K562 (cell line): ENCODE measurements around the gene SHISA6. TPM values are rescaled to one million over a fixed set of nuclear protein-coding genes. Genes with fewer than 3 reads are reported as not detected.

Experiments
- ATAC-seq: fragments of 200-7000 bp; cut with Tn5 transposase; 3 replicates; pipeline ENCODE4 v1.9.1; 2020; ENCODE audit warnings: moderate library complexity
- BruUV-seq: library from RNA; stranded (reverse); fragments of 400-500 nt; replicated peaks from 2 replicates; lab custom pipeline; 2021; lab: Mats Ljungman, UMichigan
- CTCF ChIA-PET: fragments of 300-600 bp; formaldehyde crosslinking; extraction: SDS; loops from one replicate; lab custom pipeline; 2021; ENCODE audit warnings: low intra/inter-chr PET ratio; lab: Yijun Ruan, JAX
- POLR2A ChIA-PET: fragments of 300-600, 350-650 bp; sonication (Branson Sonifier 250); formaldehyde crosslinking; extraction: SDS; loops from one replicate; lab custom pipeline; 2021; ENCODE audit warnings: antibody characterized with exemption, inconsistent platforms; lab: Yijun Ruan, JAX
- DNase-seq, 4 experiments: peaks; one replicate each; pipeline versions ENCODE4 v3.0.0 to v3.0.0-alpha.2; 2011 to 2018; ENCODE audit warnings: low spot score in 3 of 4, mixed read lengths in 3 of 4; ENCODE audit errors: extremely low read depth in 1 of 4
- FAIRE-seq: peaks from 2 replicates; lab custom pipeline; 2011; peaks lifted over from hg19 to GRCh38; lab: Jason Lieb, UNC
- H2AFZ ChIP-seq: 2 replicates; pipeline ENCODE4 v1.6.0; 2011; ENCODE audit warnings: low read depth, low read length, control low read depth, inconsistent platforms
- H3K27ac ChIP-seq: fragments of 200-600 bp; 3 replicates; pipeline ENCODE4 v1.8.0; 2011; ENCODE audit warnings: low read depth, mild to moderate bottlenecking, control low read depth, inconsistent platforms, low read length, moderate library complexity, mixed read lengths; ENCODE audit errors: extremely low read depth
- H3K27me3 ChIP-seq, 2 experiments: fragments of 300-600 bp in 1 of 2; 2 replicates in 1 of 2; 3 replicates in 1 of 2; pipeline versions ENCODE4 v1.6.0 to v1.8.0; 2011; ENCODE audit warnings: inconsistent platforms in 2 of 2, low read length in 2 of 2, mild to moderate bottlenecking in 1 of 2, mixed read lengths in 1 of 2, moderate library complexity in 1 of 2; ENCODE audit not compliant: control insufficient read depth in 2 of 2, insufficient read depth in 2 of 2
- H3K36me3 ChIP-seq: fragments of 300-600 bp; 3 replicates; pipeline ENCODE4 v1.8.0; 2011; ENCODE audit warnings: mild to moderate bottlenecking, low read length, inconsistent platforms; ENCODE audit not compliant: control insufficient read depth, insufficient read depth
- H3K4me1 ChIP-seq, 2 experiments: fragments of 200-600 bp in 1 of 2; replicated peaks in 1 of 2; 2 replicates in 1 of 2; 3 replicates in 1 of 2; pipeline versions ENCODE4 v1.5.1 to v1.8.0; 2011; ENCODE audit warnings: inconsistent platforms in 2 of 2, low read length in 2 of 2, mild to moderate bottlenecking in 1 of 2, mixed read lengths in 1 of 2, moderate library complexity in 1 of 2; ENCODE audit not compliant: control insufficient read depth in 2 of 2, insufficient read depth in 2 of 2
- H3K4me2 ChIP-seq: 2 replicates; pipeline ENCODE4 v1.6.1; 2011; ENCODE audit warnings: low read length, control low read depth, inconsistent platforms, mixed read lengths; ENCODE audit not compliant: insufficient read depth
- H3K4me3 ChIP-seq: fragments of 200-600 bp; sonication (generic), shearing (Covaris generic); 2 replicates; pipeline ENCODE4 v1.5.1; 2016; ENCODE audit warnings: control low read depth, inconsistent platforms
- H3K79me2 ChIP-seq: fragments of 200-600 bp; 3 replicates; pipeline ENCODE4 v1.8.0; 2011; ENCODE audit warnings: low read length, inconsistent platforms; ENCODE audit not compliant: control insufficient read depth, insufficient read depth
- H3K9ac ChIP-seq, 2 experiments: 2 replicates each; pipeline versions ENCODE4 v1.6.0 to v1.6.1; 2011; ENCODE audit warnings: low read depth in 2 of 2, low read length in 2 of 2, control low read depth in 1 of 2, inconsistent platforms in 1 of 2, mild to moderate bottlenecking in 1 of 2, mixed read lengths in 1 of 2; ENCODE audit not compliant: insufficient read depth in 1 of 2
- H3K9me1 ChIP-seq: one replicate; pipeline ENCODE4 v1.6.0; 2011; ENCODE audit warnings: inconsistent platforms, mild to moderate bottlenecking, low read length, moderate library complexity; ENCODE audit not compliant: control insufficient read depth, insufficient read depth
- H3K9me3 ChIP-seq: replicated peaks from 2 replicates; pipeline ENCODE4 v1.5.1; 2011; ENCODE audit warnings: low read depth, low read length, inconsistent platforms; ENCODE audit not compliant: control insufficient read depth, insufficient read depth
- H4K20me1 ChIP-seq: replicated peaks from 2 replicates; pipeline ENCODE4 v1.6.1; 2011; ENCODE audit warnings: low read length, inconsistent platforms, mixed read lengths; ENCODE audit not compliant: control insufficient read depth, insufficient read depth
- ASH1L ChIP-seq: fragments of 450-650 bp; IDR thresholded peaks from 2 replicates; pipeline ENCODE4 v1.6.1; 2018; ENCODE audit warnings: borderline replicate concordance, mild to moderate bottlenecking, low read depth; ENCODE audit not compliant: partially characterized antibody
- CCAR2 ChIP-seq: fragments of 200-400 bp; formaldehyde crosslinking; IDR thresholded peaks from 2 replicates; pipeline ENCODE4 v1.6.1; 2017; ENCODE audit warnings: mild to moderate bottlenecking, low read depth, low read length
- DACH1 ChIP-seq: fragments of 450-650 bp; IDR thresholded peaks from 2 replicates; pipeline ENCODE4 v1.6.1; 2018; ENCODE audit not compliant: partially characterized antibody
- HDAC3 ChIP-seq: fragments of 450-650 bp; IDR thresholded peaks from 2 replicates; pipeline ENCODE4 v1.6.1; 2018; ENCODE audit warnings: borderline replicate concordance, mild to moderate bottlenecking, moderate library complexity; ENCODE audit not compliant: partially characterized antibody
- PTRF ChIP-seq: fragments of 450-650 bp; IDR thresholded peaks from 2 replicates; pipeline ENCODE4 v1.6.1; 2016; ENCODE audit warnings: mild to moderate bottlenecking, missing genetic modification characterization, missing compliant biosample characterization
- ZBTB33 ChIP-seq: sonication (generic); formaldehyde crosslinking; IDR thresholded peaks from 2 replicates; pipeline ENCODE4 v1.8.1; 2023; ENCODE audit warnings: mild to moderate bottlenecking, missing genetic modification reagents
- ZNF518B ChIP-seq: fragments of 250-450 bp; sonication (Bioruptor Pico); IDR thresholded peaks from 2 replicates; pipeline ENCODE4 v1.5.0; 2021; ENCODE audit warnings: mild to moderate bottlenecking, moderate library complexity
- WGBS: fragments of 100-300 bp; shearing (Covaris generic); methylation state at CpG from one replicate; pipeline ENCODE4 v1.1.6; 2016; ENCODE audit warnings: low coverage, mixed read lengths; ENCODE audit not compliant: insufficient coverage; ENCODE audit errors: missing lambda C conversion rate; 5-methylcytosine and 5-hydroxymethylcytosine counted together
- in situ Hi-C: fragments of 300-500 bp; cut with MboI; formaldehyde crosslinking; loops from 4 replicates; pipeline ENCODE4 v1.15.0; 2018; ENCODE audit warnings: inconsistent platforms, mixed read lengths
- intact Hi-C: fragments of 100-400 bp; cut with micrococcal nuclease; formaldehyde crosslinking; loops from 2 replicates; pipeline ENCODE4 v1.14.2; 2022
- polyA plus RNA-seq, 8 experiments: library from polyadenylated mRNA; depleted of rRNA in 4 of 8; stranded (reverse) in 5 of 8; unstranded in 3 of 8; fragments of >200 nt; fragmentation: Nextera tagmentation in 2 of 8; fragmentation: Illumina TruSeq in 1 of 8; extraction: Ambion mirVana in 2 of 8; extraction: Trizol in 1 of 8; gene quantifications; 2 replicates each; pipeline versions ENCODE4 v1.2.1 to v1.2.3, GENCODE V29; 2011 to 2014; ENCODE audit warnings: inconsistent platforms in 1 of 8, missing spikeins in 1 of 8
- total RNA-seq, 7 experiments: library from RNA; depleted of rRNA in 6 of 7; stranded (reverse); fragments of >200 nt in 6 of 7; fragmentation: Illumina TruSeq in 2 of 7; extraction: Trizol in 2 of 7; gene quantifications; 2 replicates each; pipeline versions ENCODE4 v1.2.1 to v1.2.3, GENCODE V29; 2011 to 2021; ENCODE audit warnings: low replicate concordance in 1 of 7
- TF ChIP-seq, protein P1 (sequence below), 2 experiments: IDR thresholded peaks; 2 replicates each; pipeline ENCODE4 v1.6.1; 2011; ENCODE audit warnings: borderline replicate concordance in 1 of 2, control low read depth in 1 of 2, low read depth in 1 of 2, low read length in 1 of 2, mild to moderate bottlenecking in 1 of 2, mixed read lengths in 1 of 2, moderate library complexity in 1 of 2; ENCODE audit not compliant: insufficient read depth in 1 of 2, insufficient read length in 1 of 2, poor library complexity in 1 of 2, severe bottlenecking in 1 of 2; ENCODE audit errors: extremely low read depth in 1 of 2
- TF ChIP-seq, protein P2 (sequence below), 3 experiments: fragments of 200-800 bp in 1 of 3; sonication (Bioruptor generic) in 1 of 3; sonication (generic) in 1 of 3; formaldehyde crosslinking in 1 of 3; IDR thresholded peaks; 2 replicates each; pipeline versions ENCODE4 v1.6.1 to v1.8.0; 2016 to 2022; ENCODE audit warnings: mild to moderate bottlenecking in 2 of 3, missing compliant biosample characterization in 2 of 3, missing genetic modification characterization in 2 of 3, missing genetic modification reagents in 1 of 3
- TF ChIP-seq, protein P3 (sequence below): sonication (generic); formaldehyde crosslinking; IDR thresholded peaks from 2 replicates; pipeline ENCODE4 v1.8.1; 2023; ENCODE audit warnings: mild to moderate bottlenecking, missing genetic modification reagents

Gene SHISA6
- total and polyA plus RNA-seq, 9 of the 15 experiments (the other 6 are each of a cell fraction or from before 2014, with no cell fraction given) = not detected

- no peak for DNase-seq
- Histone ChIP-seq H4K20me1 (no peaks in the 10 kb centered on the region), H3K9me1 (no peaks in the 10 kb centered on the region), H3K27me3 (no peaks in the 10 kb centered on the region), H3K36me3 (no peaks in the 10 kb centered on the region), H3K9me3 (no peaks in the 10 kb centered on the region), H3K4me2 (no peak overlapping the region), H3K4me3 (no peak overlapping the region), H3K27ac (no peak overlapping the region), H3K4me1 (no peaks in the 10 kb centered on the region), H3K79me2 (no peaks in the 10 kb centered on the region), H3K9ac (no peak overlapping the region), H2AFZ (no peak overlapping the region)
- no peak for ATAC-seq
- in situ Hi-C loops = no loop called here
- ChIA-PET POLR2A (no interaction called here), CTCF (no interaction called here)
- WGBS = 0% methylated on average over 1 of the region's 1 CpG
- FAIRE-seq = no peak
- intact Hi-C loops = no loop called here
- BruUV-seq = no TSS peak
- TF ChIP-seq DACH1 = no peak
- TF ChIP-seq HDAC3 = no peak
- no peak for TF ChIP-seq ZBTB33 (CRISPR knock-in tag)
- TF ChIP-seq, protein P1, sequence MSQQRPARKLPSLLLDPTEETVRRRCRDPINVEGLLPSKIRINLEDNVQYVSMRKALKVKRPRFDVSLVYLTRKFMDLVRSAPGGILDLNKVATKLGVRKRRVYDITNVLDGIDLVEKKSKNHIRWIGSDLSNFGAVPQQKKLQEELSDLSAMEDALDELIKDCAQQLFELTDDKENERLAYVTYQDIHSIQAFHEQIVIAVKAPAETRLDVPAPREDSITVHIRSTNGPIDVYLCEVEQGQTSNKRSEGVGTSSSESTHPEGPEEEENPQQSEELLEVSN (IDR thresholded peaks at IDR 0.05; ENCODE audit: borderline replicate concordance in 1 of 2, extremely low read depth in 1 of 2, insufficient read depth in 1 of 2, insufficient read length in 1 of 2, low read depth in 1 of 2, low read length in 1 of 2, poor library complexity in 1 of 2, severe bottlenecking in 1 of 2) = no peak
- no peak for TF ChIP-seq PTRF (tag)
- TF ChIP-seq, protein P2, sequence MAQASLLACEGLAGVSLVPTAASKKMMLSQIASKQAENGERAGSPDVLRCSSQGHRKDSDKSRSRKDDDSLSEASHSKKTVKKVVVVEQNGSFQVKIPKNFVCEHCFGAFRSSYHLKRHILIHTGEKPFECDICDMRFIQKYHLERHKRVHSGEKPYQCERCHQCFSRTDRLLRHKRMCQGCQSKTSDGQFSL (CRISPR knock-in tag; IDR thresholded peaks at IDR 0.05) = no peak
- TF ChIP-seq, protein P2 (tag; IDR thresholded peaks at IDR 0.05) = no peak
- TF ChIP-seq ASH1L = no peak
- TF ChIP-seq ZNF518B = no peak
- TF ChIP-seq CCAR2 = no peak
- TF ChIP-seq, protein P3, sequence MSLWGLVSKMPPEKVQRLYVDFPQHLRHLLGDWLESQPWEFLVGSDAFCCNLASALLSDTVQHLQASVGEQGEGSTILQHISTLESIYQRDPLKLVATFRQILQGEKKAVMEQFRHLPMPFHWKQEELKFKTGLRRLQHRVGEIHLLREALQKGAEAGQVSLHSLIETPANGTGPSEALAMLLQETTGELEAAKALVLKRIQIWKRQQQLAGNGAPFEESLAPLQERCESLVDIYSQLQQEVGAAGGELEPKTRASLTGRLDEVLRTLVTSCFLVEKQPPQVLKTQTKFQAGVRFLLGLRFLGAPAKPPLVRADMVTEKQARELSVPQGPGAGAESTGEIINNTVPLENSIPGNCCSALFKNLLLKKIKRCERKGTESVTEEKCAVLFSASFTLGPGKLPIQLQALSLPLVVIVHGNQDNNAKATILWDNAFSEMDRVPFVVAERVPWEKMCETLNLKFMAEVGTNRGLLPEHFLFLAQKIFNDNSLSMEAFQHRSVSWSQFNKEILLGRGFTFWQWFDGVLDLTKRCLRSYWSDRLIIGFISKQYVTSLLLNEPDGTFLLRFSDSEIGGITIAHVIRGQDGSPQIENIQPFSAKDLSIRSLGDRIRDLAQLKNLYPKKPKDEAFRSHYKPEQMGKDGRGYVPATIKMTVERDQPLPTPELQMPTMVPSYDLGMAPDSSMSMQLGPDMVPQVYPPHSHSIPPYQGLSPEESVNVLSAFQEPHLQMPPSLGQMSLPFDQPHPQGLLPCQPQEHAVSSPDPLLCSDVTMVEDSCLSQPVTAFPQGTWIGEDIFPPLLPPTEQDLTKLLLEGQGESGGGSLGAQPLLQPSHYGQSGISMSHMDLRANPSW (CRISPR knock-in tag) = no peak
Measured at GRCh38 chr17:11492511-11492910, 251.5 kb downstream of the SHISA6 start.
